Measurements from ENCODE around the gene PTAR1.

DNA sequence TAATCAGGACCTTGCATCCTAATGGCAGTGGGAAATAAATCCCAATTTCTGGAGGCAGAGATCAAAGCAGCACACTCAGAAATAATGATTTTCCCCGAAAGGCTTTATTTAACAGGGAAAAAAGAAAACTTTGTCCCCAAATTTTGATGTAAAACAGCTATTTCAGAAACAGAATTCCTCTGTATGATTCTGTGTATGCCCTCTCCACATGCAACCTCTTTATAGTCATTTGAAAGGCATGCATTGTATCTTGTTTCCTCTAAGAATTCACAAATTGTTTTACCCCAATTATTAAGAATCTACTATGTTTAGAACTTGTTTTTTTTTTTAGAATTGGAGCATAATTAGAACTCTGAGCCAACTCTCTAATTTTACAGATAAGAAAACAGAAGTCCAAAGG lies 2.7 kb upstream of the PTAR1 start:
- TF ChIP-seq CTCF (IDR thresholded peaks at IDR 0.05) = no peak
- no peak for TF ChIP-seq EP300 (IDR thresholded peaks at IDR 0.05; ENCODE audit: low read depth)

Measured in transverse colon (tissue), 3 donors.